H1 (cell line): Measurements from ENCODE around the gene SMCO1. TPM values are rescaled to one million over a fixed set of nuclear protein-coding genes. Genes with fewer than 3 reads are reported as not detected.

Experiments used
- CTCF ChIA-PET: fragments of 300-600 bp; sonication (Branson Sonifier 250); formaldehyde crosslinking; loops from one replicate; lab custom pipeline; 2021; ENCODE audit not compliant: partially characterized antibody; lab: Charles Lee
- POLR2A ChIA-PET: fragments of 300-600 bp; sonication (Branson Sonifier 250); formaldehyde crosslinking; loops from one replicate; lab custom pipeline; 2021; ENCODE audit warnings: inconsistent platforms; ENCODE audit not compliant: partially characterized antibody; lab: Charles Lee
- DNase-seq, 2 experiments: peaks; one replicate each; pipeline versions ENCODE4 v3.0.0 to v3.0.0-alpha.2; 2010 to 2022; ENCODE audit warnings: low spot score in 2 of 2, low read depth in 1 of 2, mixed read lengths in 1 of 2
- FAIRE-seq: peaks from 2 replicates; lab custom pipeline; 2011; peaks lifted over from hg19 to GRCh38; lab: Jason Lieb, UNC
- H2AFZ ChIP-seq: 2 replicates; pipeline ENCODE4 v1.8.1; 2012; ENCODE audit warnings: low read length, inconsistent platforms
- H2AK5ac ChIP-seq: 2 replicates; pipeline ENCODE4 v1.6.1; 2013; ENCODE audit warnings: low read depth, low read length
- H2BK120ac ChIP-seq: replicated peaks from 2 replicates; pipeline ENCODE3; 2013; ENCODE audit warnings: low read depth, low read length, inconsistent platforms
- H2BK12ac ChIP-seq: 2 replicates; pipeline ENCODE4 v1.6.1; 2013; ENCODE audit warnings: low read depth, low read length
- H2BK15ac ChIP-seq: 2 replicates; pipeline ENCODE4 v1.6.1; 2013; ENCODE audit warnings: low read length
- H2BK20ac ChIP-seq: 2 replicates; pipeline ENCODE4 v1.6.1; 2013; ENCODE audit warnings: low read length
- H2BK5ac ChIP-seq: 2 replicates; pipeline ENCODE4 v1.6.1; 2013; ENCODE audit warnings: low read depth, low read length
- H3K14ac ChIP-seq: 2 replicates; pipeline ENCODE4 v1.6.1; 2013; ENCODE audit warnings: inconsistent platforms; ENCODE audit not compliant: insufficient read length
- H3K18ac ChIP-seq: 2 replicates; pipeline ENCODE4 v1.6.1; 2013; ENCODE audit warnings: low read length; ENCODE audit errors: extremely low read depth
- H3K23ac ChIP-seq: 2 replicates; pipeline ENCODE4 v1.6.1; 2013; ENCODE audit warnings: inconsistent platforms; ENCODE audit not compliant: insufficient read length
- H3K23me2 ChIP-seq: 2 replicates; pipeline ENCODE4 v1.6.1; 2013; ENCODE audit warnings: low read depth, low read length
- H3K27ac ChIP-seq: 2 replicates; pipeline ENCODE4 v1.6.1; 2011; ENCODE audit warnings: low read depth, low read length, inconsistent platforms
- H3K27me3 ChIP-seq, 4 experiments: replicated peaks in 1 of 4; 1 replicate in 1 of 4; 2 replicates in 3 of 4; pipeline versions ENCODE4 v1.6.1 to v1.8.1; 2011 to 2013; ENCODE audit warnings: low read length in 3 of 4, mild to moderate bottlenecking in 3 of 4, inconsistent platforms in 2 of 4, mixed read lengths in 2 of 4, moderate library complexity in 1 of 4; ENCODE audit not compliant: control insufficient read depth in 3 of 4, insufficient read depth in 3 of 4; ENCODE audit errors: extremely low read depth in 1 of 4
- H3K36me3 ChIP-seq, 4 experiments: 2 replicates each; pipeline versions ENCODE4 v1.6.1 to v1.8.1; 2011 to 2013; ENCODE audit warnings: mild to moderate bottlenecking in 4 of 4, low read length in 3 of 4, moderate library complexity in 2 of 4, control low read depth in 1 of 4, inconsistent platforms in 1 of 4; ENCODE audit not compliant: insufficient read depth in 4 of 4, control insufficient read depth in 2 of 4
- H3K4ac ChIP-seq: replicated peaks from 2 replicates; pipeline ENCODE3; 2013; ENCODE audit warnings: low read length, low read depth, mixed read lengths, inconsistent platforms; ENCODE audit not compliant: insufficient read length
- H3K4me1 ChIP-seq, 4 experiments: replicated peaks in 1 of 4; 1 replicate in 1 of 4; 2 replicates in 3 of 4; pipeline versions ENCODE4 v1.6.1 to v1.8.1; 2011 to 2013; ENCODE audit warnings: low read length in 3 of 4, inconsistent platforms in 2 of 4, mixed read lengths in 1 of 4; ENCODE audit not compliant: insufficient read depth in 4 of 4, control insufficient read depth in 3 of 4
- H3K4me2 ChIP-seq, 2 experiments: 2 replicates each; pipeline versions ENCODE4 v1.6.1 to v1.8.1; 2011 to 2013; ENCODE audit warnings: low read depth in 2 of 2, low read length in 2 of 2, control low read depth in 1 of 2, inconsistent platforms in 1 of 2, mild to moderate bottlenecking in 1 of 2; ENCODE audit not compliant: insufficient read depth in 1 of 2
- H3K4me3 ChIP-seq, 4 experiments: fragments of 200-600, 300-600 bp in 1 of 4; sonication (generic), shearing (Covaris generic), sonication (Bioruptor Twin) in 1 of 4; 2 replicates each; pipeline versions ENCODE4 v1.5.1 to v1.8.1; 2011 to 2016; ENCODE audit warnings: low read length in 4 of 4, low read depth in 3 of 4, control low read depth in 2 of 4, inconsistent platforms in 2 of 4, mild to moderate bottlenecking in 2 of 4, mixed read lengths in 1 of 4, moderate library complexity in 1 of 4; ENCODE audit not compliant: insufficient read depth in 2 of 4; ENCODE audit errors: extremely low read depth in 1 of 4
- H3K56ac ChIP-seq: replicated peaks from 2 replicates; pipeline ENCODE3; 2013; ENCODE audit warnings: low read depth, mild to moderate bottlenecking, mixed read lengths, low read length, inconsistent platforms; ENCODE audit not compliant: insufficient read length
- H3K79me1 ChIP-seq: 2 replicates; pipeline ENCODE4 v1.6.1; 2013; ENCODE audit warnings: low read depth, low read length, control low read depth
- H3K79me2 ChIP-seq, 2 experiments: 2 replicates each; pipeline versions ENCODE4 v1.6.1 to v1.8.1; 2012 to 2013; ENCODE audit warnings: low read length in 2 of 2, mild to moderate bottlenecking in 2 of 2, inconsistent platforms in 1 of 2; ENCODE audit not compliant: insufficient read depth in 2 of 2, control insufficient read depth in 1 of 2
- H3K9ac ChIP-seq, 4 experiments: replicated peaks in 1 of 4; 1 replicate in 1 of 4; 2 replicates in 3 of 4; pipeline versions ENCODE4 v1.6.1 to v1.8.1; 2011 to 2013; ENCODE audit warnings: low read depth in 3 of 4, low read length in 3 of 4, control low read depth in 2 of 4, mild to moderate bottlenecking in 2 of 4, moderate library complexity in 2 of 4, inconsistent platforms in 1 of 4; ENCODE audit errors: extremely low read depth in 1 of 4
- H3K9me3 ChIP-seq, 2 experiments: 2 replicates each; pipeline versions ENCODE4 v1.6.1 to v1.8.1; 2012 to 2013; ENCODE audit warnings: mild to moderate bottlenecking in 2 of 2, moderate library complexity in 2 of 2, control low read depth in 1 of 2, inconsistent platforms in 1 of 2, low read depth in 1 of 2, low read length in 1 of 2, mixed read lengths in 1 of 2; ENCODE audit not compliant: insufficient read depth in 2 of 2
- H4K20me1 ChIP-seq, 2 experiments: replicated peaks in 1 of 2; 2 replicates each; pipeline versions ENCODE3 to v1.8.1; 2011 to 2013; ENCODE audit warnings: inconsistent platforms in 2 of 2, low read length in 2 of 2, mild to moderate bottlenecking in 1 of 2; ENCODE audit not compliant: insufficient read depth in 2 of 2, control insufficient read depth in 1 of 2
- H4K5ac ChIP-seq: 2 replicates; pipeline ENCODE4 v1.6.1; 2013; ENCODE audit warnings: low read length, low read depth, mixed read lengths, inconsistent platforms; ENCODE audit not compliant: insufficient read length
- H4K8ac ChIP-seq: 2 replicates; pipeline ENCODE4 v1.8.0; 2013; ENCODE audit warnings: mild to moderate bottlenecking, moderate library complexity, low read length, inconsistent platforms; ENCODE audit not compliant: insufficient read depth; ENCODE audit errors: extremely low read depth
- H4K91ac ChIP-seq: replicated peaks from 2 replicates; pipeline ENCODE3; 2013; ENCODE audit warnings: low read length, mixed read lengths, inconsistent platforms; ENCODE audit not compliant: insufficient read length
- ASH2L ChIP-seq: fragments of 200-600, 300-600 bp; sonication (generic); IDR thresholded peaks from one replicate; pipeline ENCODE4 v1.7.1; 2017; ENCODE audit warnings: low read length
- BACH1 ChIP-seq: IDR thresholded peaks from 2 replicates; pipeline ENCODE4 v1.6.1; 2012; ENCODE audit warnings: low read length, improper control_type of control experiment
- BCL11A ChIP-seq, 2 experiments: IDR thresholded peaks; one replicate each; pipeline ENCODE4 v1.6.1; 2011; ENCODE audit warnings: low read depth in 2 of 2, low read length in 2 of 2, mild to moderate bottlenecking in 2 of 2
- CBX5 ChIP-seq: fragments of 300-800, 300-1000 bp; sonication (generic); IDR thresholded peaks from 2 replicates; pipeline ENCODE4 v1.7.1; 2016; ENCODE audit warnings: antibody characterized with exemption, low read length, low read depth
- CREB1 ChIP-seq: IDR thresholded peaks from 2 replicates; pipeline ENCODE4 v1.6.1; 2012; ENCODE audit warnings: inconsistent platforms
- EGR1 ChIP-seq: IDR thresholded peaks from 2 replicates; pipeline ENCODE4 v1.6.1; 2011; ENCODE audit warnings: low read depth, low read length, borderline replicate concordance
- JUND ChIP-seq: IDR thresholded peaks from 2 replicates; pipeline ENCODE4 v1.6.1; 2011; ENCODE audit warnings: mild to moderate bottlenecking, improper control_type of control experiment, low read length
- KDM5A ChIP-seq: fragments of 200-600 bp; IDR thresholded peaks from 2 replicates; pipeline ENCODE4 v1.7.1; 2012; ENCODE audit warnings: mild to moderate bottlenecking, low read length, inconsistent platforms, mixed read lengths
- NANOG ChIP-seq: IDR thresholded peaks from 2 replicates; pipeline ENCODE4 v1.6.1; 2011; ENCODE audit warnings: low read length, low read depth, mild to moderate bottlenecking, inconsistent platforms; ENCODE audit not compliant: insufficient read depth, poor library complexity, severe bottlenecking
- NRF1 ChIP-seq: IDR thresholded peaks from 2 replicates; pipeline ENCODE4 v1.6.1; 2011; ENCODE audit warnings: mild to moderate bottlenecking, low read depth, low read length, improper control_type of control experiment
- POLR2AphosphoS5 ChIP-seq: IDR thresholded peaks from 2 replicates; pipeline ENCODE4 v1.6.1; 2011; ENCODE audit warnings: low read depth, low read length
- POU5F1 ChIP-seq: IDR thresholded peaks from 2 replicates; pipeline ENCODE4 v1.6.1; 2011; ENCODE audit warnings: low read depth, mild to moderate bottlenecking, low read length, moderate library complexity
- RNF2 ChIP-seq: fragments of 200-900, 300-1000 bp; sonication (generic); IDR thresholded peaks from 2 replicates; pipeline ENCODE4 v1.7.1; 2016; ENCODE audit warnings: borderline replicate concordance, low read depth, mild to moderate bottlenecking, antibody characterized with exemption, low read length; ENCODE audit not compliant: poor library complexity, severe bottlenecking; ENCODE audit errors: missing control alignments
- WGBS, 2 experiments: shearing (Covaris generic) in 1 of 2; methylation state at CpG; one replicate each; pipeline versions ENCODE4 v1.1.6 to v1.1.7; 2013 to 2015; ENCODE audit warnings: low lambda C conversion rate in 2 of 2, mixed read lengths in 2 of 2, inconsistent platforms in 1 of 2, low coverage in 1 of 2, missing lambda C conversion rate in 1 of 2; ENCODE audit not compliant: insufficient replicate concordance in 2 of 2, insufficient coverage in 1 of 2, insufficient read length in 1 of 2; ENCODE audit errors: extremely low coverage in 1 of 2, missing lambda C conversion rate in 1 of 2; 5-methylcytosine and 5-hydroxymethylcytosine counted together
- polyA plus RNA-seq, 7 experiments: library from polyadenylated mRNA; depleted of rRNA in 3 of 7; stranded (reverse) in 5 of 7; unstranded in 2 of 7; fragments of >200 nt in 5 of 7; fragments of 200-250 nt in 2 of 7; gene quantifications; 1 replicate in 5 of 7; 2 replicates in 1 of 7; 4 replicates in 1 of 7; pipeline versions ENCODE4 v1.2.1 to v1.2.3, GENCODE V29; 2011 to 2013; ENCODE audit warnings: missing spikeins in 2 of 7, mixed read lengths in 2 of 7
- total RNA-seq: library from RNA; stranded (reverse); fragmentation: NEBNext Ultra II Directional; extraction: Animal tissue kit (Norgen Biotek cat#: 25700); gene quantifications from 2 replicates; pipeline ENCODE4 v1.2.1, GENCODE V29; 2021
- TF ChIP-seq, protein P1 (sequence below): IDR thresholded peaks from 2 replicates; pipeline ENCODE4 v1.6.1; 2012; ENCODE audit warnings: inconsistent platforms

SMCO1 gene
- total and polyA plus RNA-seq, 2 of the 8 experiments (the other 6 are each of a cell fraction or from before 2014, with no cell fraction given): 0.03 TPM; not detected in 1

DNA sequence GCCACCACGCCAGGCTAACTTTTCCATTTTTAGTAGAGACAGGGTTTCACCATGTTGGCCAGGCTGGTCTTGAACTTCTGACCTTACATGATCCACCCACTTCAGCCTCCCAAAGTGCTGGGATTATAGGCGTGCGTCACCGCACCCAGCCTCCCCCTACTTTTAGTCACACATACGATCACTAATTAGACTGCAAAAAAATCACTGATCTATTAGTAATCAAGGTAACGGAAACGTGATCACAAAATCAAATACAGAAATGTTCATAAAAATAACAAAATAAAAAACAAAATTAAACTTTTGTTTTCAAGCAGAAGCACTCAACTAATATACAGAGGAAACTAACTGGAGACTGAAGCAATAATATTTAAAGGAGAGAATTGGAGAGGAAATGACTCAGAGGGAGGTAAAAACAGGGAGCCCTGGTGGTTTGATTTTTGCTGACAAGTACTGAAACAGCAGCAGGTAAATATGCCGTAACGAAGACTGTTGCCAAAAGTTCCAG lies 48.6 kb upstream of the SMCO1 start:
- ChIA-PET POLR2A (interaction anchor here (0.5 kb wide), 1 partner anchor 29 kb away, joined by 3 read pairs; no protein-coding TSS in a partner anchor), CTCF (interaction anchor here (1.0 kb wide), 1 partner anchor 35 kb away, joined by 3 read pairs; no protein-coding TSS in a partner anchor)
- Histone ChIP-seq H2BK15ac (no peak overlapping the region), H2AFZ (no peak overlapping the region), H2BK20ac (no peak overlapping the region), H3K27me3 (no peaks in the 10 kb centered on the region), H3K27ac (no peak overlapping the region), H3K14ac (no peak overlapping the region), H3K4me2 (no peak overlapping the region), H3K36me3 (peaks cover 0 to 11% (median 3%) of the 10 kb centered on the region in 4 experiments; a peak in 3 of 8 replicates), H4K20me1 (peaks cover 0 to 1% of the 10 kb centered on the region in 2 experiments), H3K23ac (no peak overlapping the region), H2BK120ac (no peak overlapping the region), H2AK5ac (no peak overlapping the region), H3K18ac (no peak overlapping the region), H3K79me1 (no peaks in the 10 kb centered on the region; the same call in 1 of the 2 replicates), H3K9ac (no peak overlapping the region), H3K56ac (no peak overlapping the region), H3K4ac (no peak overlapping the region), H4K8ac (no peak overlapping the region), H3K9me3 (no peaks in the 10 kb centered on the region), H2BK5ac (no peak overlapping the region), H4K91ac (no peak overlapping the region), H2BK12ac (no peak overlapping the region), H3K4me1 (no peaks in the 10 kb centered on the region; a peak in 2 of 7 replicates), H3K23me2 (peaks cover 8% of the 10 kb centered on the region), H3K79me2 (peaks cover 3 to 16% of the 10 kb centered on the region in 2 experiments; a peak in 2 of 4 replicates), H4K5ac (no peak overlapping the region), H3K4me3 (no peak overlapping the region)
- WGBS, 2 experiments: 92% methylated on average over 9 of the region's 9 CpGs; no CpG with 5 or more reads in 1 of the 2 experiments
- FAIRE-seq (no peak), DNase-seq (no peak)
- no peak for TF ChIP-seq POLR2AphosphoS5
- TF ChIP-seq RNF2: no peak
- no peak for TF ChIP-seq BACH1
- TF ChIP-seq KDM5A: no peak
- no peak for TF ChIP-seq EGR1
- no peak for TF ChIP-seq POU5F1
- TF ChIP-seq NANOG: no peak
- TF ChIP-seq CBX5: no peak
- TF ChIP-seq ASH2L: no peak
- no peak for TF ChIP-seq CREB1
- TF ChIP-seq, protein P1, sequence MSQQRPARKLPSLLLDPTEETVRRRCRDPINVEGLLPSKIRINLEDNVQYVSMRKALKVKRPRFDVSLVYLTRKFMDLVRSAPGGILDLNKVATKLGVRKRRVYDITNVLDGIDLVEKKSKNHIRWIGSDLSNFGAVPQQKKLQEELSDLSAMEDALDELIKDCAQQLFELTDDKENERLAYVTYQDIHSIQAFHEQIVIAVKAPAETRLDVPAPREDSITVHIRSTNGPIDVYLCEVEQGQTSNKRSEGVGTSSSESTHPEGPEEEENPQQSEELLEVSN: no peak
- TF ChIP-seq JUND: no peak
- no peak for TF ChIP-seq NRF1
- TF ChIP-seq BCL11A (IDR thresholded peaks at IDR 0.05; ENCODE audit: low read depth in 2 of 2, low read length in 2 of 2): no peak
